Endothelial cell of umbilical vein (primary cell): ENCODE measurements around the gene SPNS1. TPM values are rescaled to one million over a fixed set of nuclear protein-coding genes. Genes with fewer than 3 reads are reported as not detected.

ENCODE experiments used
- Bru-seq: library from RNA; stranded (reverse); fragments of 400-500 nt; gene quantifications from one replicate; lab custom pipeline; 2021; lab: Mats Ljungman, UMichigan
- BruChase-seq, 2 experiments: library from RNA; stranded (reverse); fragments of 400-500 nt; gene quantifications; one replicate each; lab custom pipeline; 2021; lab: Mats Ljungman, UMichigan
- BruUV-seq: library from RNA; stranded (reverse); fragments of 400-500 nt; replicated peaks from 2 replicates; lab custom pipeline; 2021; lab: Mats Ljungman, UMichigan
- CTCF ChIA-PET: fragments of 300-600, 350-600 bp; sonication (Branson Sonifier 250); formaldehyde crosslinking; loops from one replicate; lab custom pipeline; 2021; ENCODE audit warnings: antibody characterized with exemption, inconsistent platforms; lab: Charles Lee
- POLR2A ChIA-PET: fragments of 300-600, 350-600 bp; sonication (Branson Sonifier 250); formaldehyde crosslinking; loops from one replicate; lab custom pipeline; 2021; ENCODE audit warnings: antibody characterized with exemption, inconsistent platforms; lab: Charles Lee
- DNase-seq: peaks from one replicate; pipeline ENCODE4 v3.0.0-alpha.2; 2011; ENCODE audit warnings: low read depth, low spot score
- FAIRE-seq: peaks from 2 replicates; lab custom pipeline; 2011; peaks lifted over from hg19 to GRCh38; lab: Jason Lieb, UNC
- H2AFZ ChIP-seq: 2 replicates; pipeline ENCODE4 v1.6.0; 2012; ENCODE audit warnings: low read depth, low read length, control low read depth, inconsistent platforms
- H3K27ac ChIP-seq: 2 replicates; pipeline ENCODE4 v1.5.1; 2011; ENCODE audit warnings: low read depth, mild to moderate bottlenecking, control low read depth, low read length, moderate library complexity; ENCODE audit not compliant: insufficient read depth
- H3K27me3 ChIP-seq, 2 experiments: 2 replicates each; pipeline versions ENCODE4 v1.6.0 to v1.6.1; 2011; ENCODE audit warnings: low read length in 2 of 2, mixed read lengths in 1 of 2; ENCODE audit not compliant: control insufficient read depth in 2 of 2, insufficient read depth in 2 of 2
- H3K36me3 ChIP-seq, 2 experiments: 2 replicates in 1 of 2; 3 replicates in 1 of 2; pipeline ENCODE4 v1.5.1; 2011; ENCODE audit warnings: low read length in 2 of 2, mild to moderate bottlenecking in 1 of 2, moderate library complexity in 1 of 2; ENCODE audit not compliant: control insufficient read depth in 2 of 2, insufficient read depth in 2 of 2; ENCODE audit errors: extremely low read depth in 1 of 2
- H3K4me1 ChIP-seq: 3 replicates; pipeline ENCODE4 v1.5.1; 2011; ENCODE audit warnings: mild to moderate bottlenecking, low read length; ENCODE audit not compliant: control insufficient read depth, insufficient read depth; ENCODE audit errors: extremely low read depth
- H3K4me2 ChIP-seq: 2 replicates; pipeline ENCODE4 v1.6.1; 2011; ENCODE audit warnings: low read length, control low read depth, mixed read lengths; ENCODE audit not compliant: insufficient read depth
- H3K4me3 ChIP-seq, 3 experiments: fragments of 200-600 bp in 1 of 3; sonication (generic), shearing (Covaris generic) in 1 of 3; replicated peaks in 1 of 3; 2 replicates each; pipeline ENCODE4 v1.5.1; 2011 to 2016; ENCODE audit warnings: control low read depth in 3 of 3, low read length in 3 of 3, mild to moderate bottlenecking in 2 of 3, inconsistent platforms in 1 of 3, low read depth in 1 of 3, moderate library complexity in 1 of 3; ENCODE audit not compliant: insufficient read depth in 1 of 3
- H3K79me2 ChIP-seq: 2 replicates; pipeline ENCODE4 v1.6.0; 2012; ENCODE audit warnings: low read length, inconsistent platforms; ENCODE audit not compliant: control insufficient read depth, insufficient read depth
- H3K9ac ChIP-seq: replicated peaks from 2 replicates; pipeline ENCODE3; 2011; ENCODE audit warnings: low read length, control low read depth; ENCODE audit not compliant: insufficient read depth; ENCODE audit errors: extremely low read depth
- H3K9me1 ChIP-seq: replicated peaks from 3 replicates; pipeline ENCODE4 v1.6.0; 2011; ENCODE audit warnings: mild to moderate bottlenecking, low read length; ENCODE audit not compliant: control insufficient read depth, insufficient read depth; ENCODE audit errors: extremely low read depth
- H3K9me3 ChIP-seq: replicated peaks from 2 replicates; pipeline ENCODE4 v1.5.1; 2012; ENCODE audit warnings: low read length, inconsistent platforms; ENCODE audit not compliant: control insufficient read depth, insufficient read depth
- H4K20me1 ChIP-seq: replicated peaks from 2 replicates; pipeline ENCODE3; 2011; ENCODE audit warnings: mild to moderate bottlenecking, low read length; ENCODE audit not compliant: control insufficient read depth, insufficient read depth; ENCODE audit errors: extremely low read depth
- EZH2 ChIP-seq: IDR thresholded peaks from 2 replicates; pipeline ENCODE4 v1.6.1; 2012; ENCODE audit warnings: borderline replicate concordance, low read depth, mild to moderate bottlenecking, moderate library complexity, low read length, inconsistent platforms; ENCODE audit not compliant: severe bottlenecking
- FOS ChIP-seq: IDR thresholded peaks from 2 replicates; pipeline ENCODE4 v1.6.1; 2011; ENCODE audit warnings: mild to moderate bottlenecking, low read length, moderate library complexity, borderline replicate concordance; ENCODE audit not compliant: insufficient read depth
- POLR2A ChIP-seq: IDR thresholded peaks from 2 replicates; pipeline ENCODE4 v1.6.1; 2012; ENCODE audit warnings: low read depth, mild to moderate bottlenecking, control low read depth, low read length
- POLR2AphosphoS5 ChIP-seq: IDR thresholded peaks from 2 replicates; pipeline ENCODE4 v1.6.1; 2012; ENCODE audit warnings: low read depth, mild to moderate bottlenecking, control low read depth, low read length, moderate library complexity; ENCODE audit not compliant: insufficient read depth
- dilution Hi-C: fragments of 300-500 bp; cut with MboI; formaldehyde crosslinking; loops from one replicate; pipeline ENCODE4 v1.15.0; 2019; ENCODE audit warnings: low sequenced_read_pairs; ENCODE audit not compliant: extremely low pct_ligation_motif_present
- intact Hi-C: fragments of 100-400 bp; cut with micrococcal nuclease; formaldehyde crosslinking; loops from one replicate; pipeline ENCODE4 v1.10.0; 2022
- long read RNA-seq: library from polyadenylated mRNA; stranded (forward); transcript quantifications from one replicate; pipeline ENCODE4 v2.0.0, GENCODE V29; 2021
- polyA minus RNA-seq, 3 experiments: library from RNA; depleted of rRNA, polyadenylated mRNA; stranded (reverse); fragments of >200 nt; gene quantifications; 1 replicate in 1 of 3; 2 replicates in 2 of 3; pipeline ENCODE4 v1.2.3, GENCODE V29; 2011
- polyA plus RNA-seq, 4 experiments: library from polyadenylated mRNA; depleted of rRNA in 3 of 4; stranded (reverse) in 3 of 4; unstranded in 1 of 4; fragments of >200 nt; gene quantifications; 2 replicates each; pipeline versions ENCODE4 v1.2.1 to v1.2.3, GENCODE V29; 2011 to 2012; ENCODE audit warnings: missing spikeins in 1 of 4
- total RNA-seq: library from RNA; stranded (reverse); gene quantifications from 2 replicates; pipeline ENCODE4 v1.2.3, GENCODE V29; 2021
- TF ChIP-seq, protein P1 (sequence below), 2 donors: IDR thresholded peaks; 1 replicate in 1 of 2; 2 replicates in 1 of 2; pipeline ENCODE4 v1.5.1; 2011; ENCODE audit warnings: low read length in 2 of 2, mild to moderate bottlenecking in 2 of 2, moderate library complexity in 2 of 2, control low read depth in 1 of 2, inconsistent platforms in 1 of 2, low read depth in 1 of 2; ENCODE audit not compliant: insufficient read depth in 1 of 2; ENCODE audit errors: extremely low read depth in 1 of 2
- TF ChIP-seq, protein P2 (sequence below): IDR thresholded peaks from 2 replicates; pipeline ENCODE4 v1.6.1; 2011; ENCODE audit not compliant: insufficient read depth, insufficient read length

Gene SPNS1, protein sequence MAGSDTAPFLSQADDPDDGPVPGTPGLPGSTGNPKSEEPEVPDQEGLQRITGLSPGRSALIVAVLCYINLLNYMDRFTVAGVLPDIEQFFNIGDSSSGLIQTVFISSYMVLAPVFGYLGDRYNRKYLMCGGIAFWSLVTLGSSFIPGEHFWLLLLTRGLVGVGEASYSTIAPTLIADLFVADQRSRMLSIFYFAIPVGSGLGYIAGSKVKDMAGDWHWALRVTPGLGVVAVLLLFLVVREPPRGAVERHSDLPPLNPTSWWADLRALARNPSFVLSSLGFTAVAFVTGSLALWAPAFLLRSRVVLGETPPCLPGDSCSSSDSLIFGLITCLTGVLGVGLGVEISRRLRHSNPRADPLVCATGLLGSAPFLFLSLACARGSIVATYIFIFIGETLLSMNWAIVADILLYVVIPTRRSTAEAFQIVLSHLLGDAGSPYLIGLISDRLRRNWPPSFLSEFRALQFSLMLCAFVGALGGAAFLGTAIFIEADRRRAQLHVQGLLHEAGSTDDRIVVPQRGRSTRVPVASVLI
- total RNA-seq (63.7 and 65.2 TPM in 2 replicates), polyA plus RNA-seq (133 and 164 TPM in 2 replicates), polyA minus RNA-seq (67.6 and 79.9 TPM in 2 replicates), Bru-seq, nascent RNA (percentile 68 among the genes with signal in this experiment), BruChase-seq, experiment 1, labeled RNA remaining after a 6-hour chase (percentile 98 among the genes with signal in this experiment), BruChase-seq, experiment 2, labeled RNA remaining after a 2-hour chase (percentile 87 among the genes with signal in this experiment)
- 39.7 and 59.8 TPM in 2 replicates for polyA plus RNA-seq (2011; cell fraction: cytosol; rRNA removed)
- polyA plus RNA-seq (2011; cell fraction: nucleus; rRNA removed) = 77.3 and 87.0 TPM in 2 replicates
- polyA plus RNA-seq (2012) = 45.4 and 53.9 TPM in 2 replicates
- 45.2 TPM for polyA minus RNA-seq (2011; cell fraction: cytosol; rRNA and poly(A)+ RNA removed)
- polyA minus RNA-seq (2011; cell fraction: nucleus; rRNA and poly(A)+ RNA removed) = 18.5 and 26.3 TPM in 2 replicates
- long read RNA-seq, transcript SPNS1-201 (12 exons, 2,208 nt) = major isoform, 180 of 394 reads
- long read RNA-seq, transcript SPNS1-202 (13 exons, 2,102 nt) = minor isoform, 8 of 394 reads
- long read RNA-seq, transcript SPNS1-207 (13 exons, 1,979 nt) = minor isoform, 25 of 394 reads
- long read RNA-seq, transcript SPNS1-203 (11 exons, 2,027 nt) = minor isoform, 21 of 394 reads
- long read RNA-seq, partial matches to known transcripts = 72 of 394 reads
- long read RNA-seq, other reads (novel, unspliced or antisense) = 88 of 394 reads

DNA sequence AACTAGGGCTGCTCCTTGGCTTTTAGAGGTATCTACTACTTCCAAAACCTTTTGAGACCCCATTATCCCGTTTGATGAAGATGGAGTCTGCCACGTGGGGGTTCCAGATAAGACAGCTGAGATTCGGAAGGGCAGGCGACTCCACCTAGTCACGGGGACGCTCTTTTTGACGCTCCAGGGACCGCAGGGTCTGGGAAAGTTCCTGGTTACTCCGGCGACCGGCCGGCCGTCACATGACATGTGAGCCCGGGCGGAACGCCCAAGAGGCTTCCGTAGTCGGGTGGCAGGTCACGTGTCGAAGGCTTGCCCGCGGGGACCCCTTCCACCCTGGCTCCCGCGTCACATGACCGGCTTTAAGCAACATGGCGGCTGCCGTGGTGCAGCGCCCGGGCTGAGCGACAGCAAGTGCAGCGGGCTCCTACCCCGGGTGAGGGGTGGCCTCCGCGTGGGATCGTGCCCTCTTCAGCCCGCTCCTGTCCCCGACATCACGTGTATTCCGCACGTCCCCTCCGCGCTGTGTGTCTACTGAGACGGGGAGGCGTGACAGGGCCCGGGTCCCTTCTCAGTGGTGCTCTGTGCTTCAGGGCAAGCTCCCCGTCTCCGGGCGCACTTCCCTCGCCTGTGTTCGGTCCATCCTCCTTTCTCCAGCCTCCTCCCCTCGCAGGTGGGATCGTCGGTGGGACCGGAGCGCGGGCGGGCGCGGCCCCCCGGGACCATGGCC lies at the start of gene SPNS1:
SPNS1 (plus strand) TSS at position 342 of the 721 bp plus-strand sequence; CDS start at position 716, 374 bp downstream.
- DNase-seq (peak; percentile 96), FAIRE-seq (peak; percentile 96)
- TSS peak; percentile 34 for BruUV-seq
- intact Hi-C loops = loop anchor here (2.0 kb wide), 1 partner anchor 24 kb away; the partner anchor contains the start of gene NFATC2IP
- TF ChIP-seq EZH2 (no peak), POLR2AphosphoS5 (peak; percentile 91), POLR2A (peak; percentile 89), FOS (no peak)
- TF ChIP-seq, protein P1, sequence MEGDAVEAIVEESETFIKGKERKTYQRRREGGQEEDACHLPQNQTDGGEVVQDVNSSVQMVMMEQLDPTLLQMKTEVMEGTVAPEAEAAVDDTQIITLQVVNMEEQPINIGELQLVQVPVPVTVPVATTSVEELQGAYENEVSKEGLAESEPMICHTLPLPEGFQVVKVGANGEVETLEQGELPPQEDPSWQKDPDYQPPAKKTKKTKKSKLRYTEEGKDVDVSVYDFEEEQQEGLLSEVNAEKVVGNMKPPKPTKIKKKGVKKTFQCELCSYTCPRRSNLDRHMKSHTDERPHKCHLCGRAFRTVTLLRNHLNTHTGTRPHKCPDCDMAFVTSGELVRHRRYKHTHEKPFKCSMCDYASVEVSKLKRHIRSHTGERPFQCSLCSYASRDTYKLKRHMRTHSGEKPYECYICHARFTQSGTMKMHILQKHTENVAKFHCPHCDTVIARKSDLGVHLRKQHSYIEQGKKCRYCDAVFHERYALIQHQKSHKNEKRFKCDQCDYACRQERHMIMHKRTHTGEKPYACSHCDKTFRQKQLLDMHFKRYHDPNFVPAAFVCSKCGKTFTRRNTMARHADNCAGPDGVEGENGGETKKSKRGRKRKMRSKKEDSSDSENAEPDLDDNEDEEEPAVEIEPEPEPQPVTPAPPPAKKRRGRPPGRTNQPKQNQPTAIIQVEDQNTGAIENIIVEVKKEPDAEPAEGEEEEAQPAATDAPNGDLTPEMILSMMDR (IDR thresholded peaks at IDR 0.05; ENCODE audit: extremely low read depth in 1 of 2, insufficient read depth in 1 of 2, low read depth in 1 of 2, low read length in 2 of 2) = no peak
- TF ChIP-seq, protein P2, sequence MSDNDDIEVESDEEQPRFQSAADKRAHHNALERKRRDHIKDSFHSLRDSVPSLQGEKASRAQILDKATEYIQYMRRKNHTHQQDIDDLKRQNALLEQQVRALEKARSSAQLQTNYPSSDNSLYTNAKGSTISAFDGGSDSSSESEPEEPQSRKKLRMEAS = peak; percentile 99
- Histone ChIP-seq H3K9ac (peak within 1 kb of the TSS; percentile 99), H3K36me3 (peaks cover 0 to 9% of the 10 kb centered on the region in 2 experiments), H3K9me1 (no peaks in the 10 kb centered on the region), H3K27me3 (no peaks in the 10 kb centered on the region), H3K79me2 (peaks cover 15% of the 10 kb centered on the region), H2AFZ (peak within 1 kb of the TSS; percentile 80), H4K20me1 (no peaks in the 10 kb centered on the region), H3K4me3 (peak within 1 kb of the TSS; percentile 68 to 100 (median 84)), H3K27ac (peak within 1 kb of the TSS; percentile 91), H3K9me3 (no peaks in the 10 kb centered on the region), H3K4me1 (peaks cover 7% of the 10 kb centered on the region), H3K4me2 (peak within 1 kb of the TSS; percentile 93)
- dilution Hi-C loops = no loop called here
- CTCF ChIA-PET = interaction anchor here (0.6 to 1.3 kb wide), 11 partner anchors 11 to 717 kb away, joined by 3 to 7 read pairs (median 3); partner anchors contain the start of genes ATXN2L, RABEP2 and TUFM
- POLR2A ChIA-PET = interaction anchor here (1.2 kb wide), 1 partner anchor 9 kb away, joined by 3 read pairs; no protein-coding TSS in a partner anchor
